Gastrocnemius medialis (tissue), 4 donors: ENCODE data around the gene RNF115.

ENCODE experiments used
- POLR2A ChIP-seq, 2 donors: fragments of 450-650 bp; IDR thresholded peaks; one replicate each; pipeline ENCODE4 v1.6.1; 2017; ENCODE audit warnings: antibody characterized with exemption in 2 of 2, mild to moderate bottlenecking in 2 of 2, moderate library complexity in 2 of 2
- TF ChIP-seq, protein P1 (sequence below), 5 experiments: fragments of 450-650 bp in 3 of 5; fragments of 200-600 bp in 2 of 5; sonication (generic) in 2 of 5; IDR thresholded peaks in 4 of 5; conservative IDR thresholded peaks in 1 of 5; 1 replicate in 4 of 5; 2 replicates in 1 of 5; pipeline ENCODE4 v1.5.1; 2016 to 2019; ENCODE audit warnings: antibody characterized with exemption in 5 of 5, mild to moderate bottlenecking in 3 of 5, moderate library complexity in 3 of 5

DNA sequence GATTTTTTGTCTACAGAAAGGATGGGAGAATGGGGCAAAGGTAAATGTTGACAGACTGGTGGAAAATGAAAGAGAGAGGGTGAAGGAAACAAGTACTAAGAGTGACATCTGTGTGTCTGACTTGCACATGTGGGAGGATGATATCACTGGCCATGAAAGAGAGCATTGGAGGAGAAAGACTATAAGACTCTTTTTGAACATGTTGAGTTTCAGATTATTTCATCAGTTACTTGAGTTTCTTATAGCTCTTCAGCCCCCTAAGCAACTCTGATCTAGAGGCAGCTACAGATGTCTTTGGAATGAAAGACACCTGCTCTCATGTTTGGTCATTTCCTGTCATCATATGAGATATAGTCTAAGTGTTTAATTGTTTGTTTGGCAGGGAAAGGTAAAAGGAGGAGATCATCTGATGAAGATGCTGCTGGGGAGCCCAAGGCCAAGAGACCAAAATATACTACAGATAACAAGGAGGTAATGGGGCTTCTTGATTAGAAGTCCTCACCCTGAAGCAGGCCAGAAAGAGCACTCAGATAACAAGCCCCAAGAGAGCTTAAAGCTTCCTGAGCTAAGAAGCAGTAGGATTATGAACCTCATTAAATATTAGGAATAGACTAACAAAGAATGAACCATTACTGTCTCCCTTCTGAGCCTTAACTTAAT is 4.6 kb upstream of the RNF115 start:
- TF ChIP-seq POLR2A (IDR thresholded peaks at IDR 0.05) = no peak
- TF ChIP-seq, protein P1, sequence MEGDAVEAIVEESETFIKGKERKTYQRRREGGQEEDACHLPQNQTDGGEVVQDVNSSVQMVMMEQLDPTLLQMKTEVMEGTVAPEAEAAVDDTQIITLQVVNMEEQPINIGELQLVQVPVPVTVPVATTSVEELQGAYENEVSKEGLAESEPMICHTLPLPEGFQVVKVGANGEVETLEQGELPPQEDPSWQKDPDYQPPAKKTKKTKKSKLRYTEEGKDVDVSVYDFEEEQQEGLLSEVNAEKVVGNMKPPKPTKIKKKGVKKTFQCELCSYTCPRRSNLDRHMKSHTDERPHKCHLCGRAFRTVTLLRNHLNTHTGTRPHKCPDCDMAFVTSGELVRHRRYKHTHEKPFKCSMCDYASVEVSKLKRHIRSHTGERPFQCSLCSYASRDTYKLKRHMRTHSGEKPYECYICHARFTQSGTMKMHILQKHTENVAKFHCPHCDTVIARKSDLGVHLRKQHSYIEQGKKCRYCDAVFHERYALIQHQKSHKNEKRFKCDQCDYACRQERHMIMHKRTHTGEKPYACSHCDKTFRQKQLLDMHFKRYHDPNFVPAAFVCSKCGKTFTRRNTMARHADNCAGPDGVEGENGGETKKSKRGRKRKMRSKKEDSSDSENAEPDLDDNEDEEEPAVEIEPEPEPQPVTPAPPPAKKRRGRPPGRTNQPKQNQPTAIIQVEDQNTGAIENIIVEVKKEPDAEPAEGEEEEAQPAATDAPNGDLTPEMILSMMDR (IDR thresholded peaks at IDR 0.05 in 4 of 5, conservative IDR thresholded peaks at IDR 0.05 in 1 of 5) = no peak
